Jurkat, Clone E6-1 (cell line): ENCODE data around the gene OR1C1. TPM values are rescaled to one million over a fixed set of nuclear protein-coding genes. Genes with fewer than 3 reads are reported as not detected.
"Not testable (repeated sequence)": the region's sequence is repeated elsewhere in the genome, so short reads cannot be mapped to it uniquely, and the experiment has no call there.

Source experiments
- DNase-seq: peaks from one replicate; pipeline ENCODE4 v3.0.0-alpha.2; 2011; ENCODE audit warnings: low read depth, low spot score
- H3K4me3 ChIP-seq: 2 replicates; pipeline ENCODE4 v1.5.1; 2011; ENCODE audit warnings: mild to moderate bottlenecking, low read length, control low read depth, moderate library complexity
- polyA plus RNA-seq: library from polyadenylated mRNA; unstranded; fragments of >200 nt; gene quantifications from one replicate; pipeline ENCODE4 v1.2.1, GENCODE V29; 2012; ENCODE audit warnings: missing spikeins; ENCODE audit not compliant: insufficient read length, insufficient read depth

Gene OR1C1, protein sequence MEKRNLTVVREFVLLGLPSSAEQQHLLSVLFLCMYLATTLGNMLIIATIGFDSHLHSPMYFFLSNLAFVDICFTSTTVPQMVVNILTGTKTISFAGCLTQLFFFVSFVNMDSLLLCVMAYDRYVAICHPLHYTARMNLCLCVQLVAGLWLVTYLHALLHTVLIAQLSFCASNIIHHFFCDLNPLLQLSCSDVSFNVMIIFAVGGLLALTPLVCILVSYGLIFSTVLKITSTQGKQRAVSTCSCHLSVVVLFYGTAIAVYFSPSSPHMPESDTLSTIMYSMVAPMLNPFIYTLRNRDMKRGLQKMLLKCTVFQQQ
- not detected for polyA plus RNA-seq

DNA sequence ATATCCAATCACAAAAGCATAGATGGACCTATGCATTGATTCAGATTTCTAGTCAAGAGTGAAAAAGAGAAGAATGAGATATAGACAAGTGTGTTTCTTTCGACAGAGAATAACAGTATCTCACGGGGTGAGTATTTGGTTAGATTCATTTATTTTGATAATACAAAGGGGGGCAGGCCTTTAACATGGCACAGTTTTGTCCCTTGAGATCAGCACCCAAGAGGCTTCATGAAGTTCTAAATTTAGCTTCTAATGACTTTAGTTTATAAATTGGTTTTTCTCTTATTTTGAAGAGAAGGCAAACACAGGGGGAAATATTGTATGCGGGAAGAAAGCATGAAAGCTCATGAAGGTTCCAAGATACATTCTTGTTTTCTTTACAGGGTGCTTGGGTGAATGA is at the start of gene OR1C1:
Gene OR1C1 (minus strand): TSS at position 101 of the 400 bp plus-strand sequence. CDS start 2,150 bp downstream, outside the sequence.
- DNase-seq, result no peak
- H3K4me3 ChIP-seq, result no peak within 1 kb of the TSS

DNA sequence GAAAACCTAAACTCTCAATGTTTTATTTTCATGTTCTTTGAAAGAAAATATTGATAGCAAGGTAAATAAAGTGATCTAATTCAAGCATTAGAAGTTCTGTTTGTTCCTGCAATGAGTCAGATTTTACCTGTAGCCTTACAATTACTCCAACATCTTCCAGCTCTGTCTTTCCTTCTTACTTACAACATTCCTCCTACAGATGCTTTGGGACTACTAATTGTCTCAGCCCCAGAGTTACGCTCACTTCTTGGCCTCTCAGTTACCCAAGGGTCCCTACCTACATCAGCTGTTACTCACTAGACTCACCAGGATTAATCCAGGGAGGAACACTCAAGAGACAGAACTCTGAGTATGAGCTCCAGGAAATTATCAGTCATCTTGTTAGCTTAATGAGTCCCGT is 37.2 kb upstream of the OR1C1 start:
- no peak overlapping the region for H3K4me3 ChIP-seq
- no peak for DNase-seq

DNA sequence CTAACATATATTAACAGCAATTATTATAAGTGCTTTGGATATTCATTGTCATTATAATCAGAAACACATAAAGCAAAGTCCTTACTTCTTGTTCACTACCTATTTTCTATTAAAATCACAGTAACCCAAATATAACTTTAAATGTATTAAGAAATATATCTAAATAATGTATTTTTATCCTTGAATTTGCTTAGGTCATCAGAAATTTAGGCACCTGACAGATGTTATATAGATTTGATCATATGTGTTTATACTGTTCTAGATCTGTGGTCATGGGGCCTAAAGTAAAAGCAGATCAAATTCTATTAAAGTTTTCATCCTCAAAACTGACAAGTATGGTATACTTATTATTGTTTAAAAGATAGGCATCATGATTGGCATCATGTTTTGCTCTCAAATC is 9.2 kb upstream of the OR1C1 start:
- no peak for DNase-seq
- H3K4me3 ChIP-seq, result no peak overlapping the region

DNA sequence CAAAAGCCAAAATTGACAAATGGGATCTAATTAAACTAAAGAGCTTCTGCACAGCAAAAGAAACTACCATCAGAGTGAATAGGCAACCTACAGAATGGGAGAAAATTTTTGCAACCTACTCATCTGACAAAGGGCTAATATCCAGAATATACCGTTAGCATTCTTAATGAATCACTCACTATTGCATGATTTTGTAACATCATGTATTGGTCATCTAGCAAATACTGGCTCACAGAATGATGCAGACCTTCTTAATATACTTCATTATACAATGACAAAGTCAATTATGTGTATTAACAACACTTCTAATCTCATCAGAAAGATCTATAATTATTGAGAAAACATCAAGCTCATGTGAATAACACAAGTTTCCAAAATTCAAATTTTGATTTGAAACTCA is 6.0 kb downstream of the OR1C1 start:
- H3K4me3 ChIP-seq, DNase-seq: not testable (repeated sequence)

DNA sequence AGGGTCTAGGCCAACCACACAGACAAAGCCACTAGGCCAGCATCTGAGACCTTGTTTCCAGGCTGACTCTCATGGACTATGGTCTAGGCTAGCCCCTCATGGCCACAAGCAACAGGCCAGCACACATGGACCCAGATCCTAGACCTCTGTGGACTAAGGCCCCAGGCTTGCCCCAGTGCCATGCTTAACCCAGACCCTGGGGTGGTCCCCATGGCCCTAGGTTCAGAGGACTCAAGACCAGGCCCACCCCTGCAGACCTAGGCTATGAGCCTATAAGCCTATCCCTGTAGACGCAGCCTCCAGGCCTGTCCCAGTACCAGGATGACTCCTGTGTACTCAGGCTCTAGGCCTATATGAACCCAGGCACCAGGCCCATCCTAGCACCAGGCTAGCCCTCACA is 10.5 kb downstream of the OR1C1 start:
- no peak overlapping the region for H3K4me3 ChIP-seq
- DNase-seq, result no peak

DNA sequence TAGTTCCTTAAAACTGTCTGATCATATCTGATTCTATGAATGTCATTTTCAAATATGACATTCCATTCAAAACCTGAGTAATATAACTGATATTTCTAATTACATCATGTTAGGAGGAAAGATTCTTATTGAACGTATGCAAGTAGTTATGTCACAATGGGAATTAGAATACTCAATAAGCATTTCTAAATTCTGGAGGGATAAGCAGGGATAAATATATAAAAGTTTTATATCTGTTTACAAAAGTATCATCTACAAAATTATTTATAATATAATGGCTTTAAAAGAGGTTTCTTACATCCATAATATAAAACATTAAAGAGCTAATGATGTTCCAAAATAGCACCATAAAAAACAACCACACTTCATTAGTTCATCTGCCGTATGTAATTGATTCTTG is 12.3 kb downstream of the OR1C1 start, which contains the start of gene OR14A2:
Gene OR14A2 (minus strand): TSS at position 101 of the 400 bp plus-strand sequence.
- H3K4me3 ChIP-seq, result no peak within 1 kb of the TSS
- no peak for DNase-seq

DNA sequence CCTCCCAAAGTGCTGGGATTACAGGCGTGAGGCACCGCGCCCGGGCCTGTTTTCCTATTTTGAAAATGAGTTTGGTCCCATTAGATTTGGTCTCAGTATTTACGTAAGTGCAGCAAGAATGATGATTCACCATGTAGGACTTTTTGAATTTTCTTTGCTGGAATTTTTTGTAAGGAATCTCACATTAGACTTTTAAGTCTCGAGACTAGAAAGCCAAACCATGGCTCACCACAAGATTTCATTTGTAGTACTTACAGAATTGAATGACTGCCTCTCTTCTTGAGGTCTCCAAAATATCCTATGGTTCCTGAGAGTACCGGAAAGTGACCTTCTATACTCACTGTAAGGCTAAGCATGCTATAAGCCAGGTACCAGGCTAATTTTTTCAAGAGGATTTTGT is 12.7 kb downstream of the OR1C1 start:
- H3K4me3 ChIP-seq, result no peak overlapping the region
- DNase-seq, result no peak

DNA sequence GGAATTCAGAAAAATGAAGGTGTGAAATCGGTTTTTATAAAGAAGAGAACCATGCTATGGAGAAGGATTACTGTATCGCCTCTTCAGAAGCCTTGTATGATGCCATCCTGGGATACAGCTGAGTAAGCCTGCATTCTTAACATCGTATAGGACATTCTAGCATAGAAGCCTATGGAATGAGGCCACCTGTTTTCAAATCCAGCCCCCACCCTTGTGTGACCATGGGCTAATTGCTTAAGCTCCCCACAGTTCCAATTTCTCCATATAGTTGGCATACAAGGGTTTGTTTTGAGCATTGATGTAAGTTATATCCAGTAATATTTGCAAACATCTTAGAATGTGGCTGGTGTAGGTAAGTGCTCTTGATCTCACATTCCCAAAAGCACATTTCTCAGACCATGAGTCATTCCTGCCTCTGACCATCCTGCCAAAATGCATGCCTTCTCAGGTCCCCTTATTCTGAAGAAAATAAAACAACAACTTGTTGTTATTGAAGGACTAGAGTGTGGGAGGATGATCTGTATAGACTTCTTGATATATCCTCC is 13.9 kb downstream of the OR1C1 start:
- DNase-seq, result no peak
- no peak overlapping the region for H3K4me3 ChIP-seq

DNA sequence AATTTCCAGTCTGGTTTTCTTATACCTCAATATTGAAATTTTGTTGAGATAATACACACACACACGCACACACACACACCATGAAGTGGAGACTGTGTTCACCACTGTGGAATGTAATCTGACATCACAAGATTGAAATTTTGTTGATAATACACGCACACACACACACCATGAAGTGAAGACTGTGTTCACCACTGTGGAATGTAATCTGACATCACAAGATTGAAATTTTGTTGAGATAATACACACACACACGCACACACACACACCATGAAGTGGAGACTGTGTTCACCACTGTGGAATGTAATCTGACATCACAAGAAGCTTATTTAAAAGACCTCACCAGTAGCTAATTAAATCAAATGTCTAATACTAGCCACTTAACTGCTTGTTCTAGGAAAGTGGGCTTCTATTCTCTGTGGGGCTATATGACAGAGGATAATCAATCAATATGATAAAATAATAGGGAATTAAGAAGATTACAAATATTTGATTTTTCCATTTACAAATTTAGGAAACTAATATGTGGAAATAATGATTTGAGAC is 18.1 kb downstream of the OR1C1 start:
- H3K4me3 ChIP-seq, DNase-seq: not testable (repeated sequence)

DNA sequence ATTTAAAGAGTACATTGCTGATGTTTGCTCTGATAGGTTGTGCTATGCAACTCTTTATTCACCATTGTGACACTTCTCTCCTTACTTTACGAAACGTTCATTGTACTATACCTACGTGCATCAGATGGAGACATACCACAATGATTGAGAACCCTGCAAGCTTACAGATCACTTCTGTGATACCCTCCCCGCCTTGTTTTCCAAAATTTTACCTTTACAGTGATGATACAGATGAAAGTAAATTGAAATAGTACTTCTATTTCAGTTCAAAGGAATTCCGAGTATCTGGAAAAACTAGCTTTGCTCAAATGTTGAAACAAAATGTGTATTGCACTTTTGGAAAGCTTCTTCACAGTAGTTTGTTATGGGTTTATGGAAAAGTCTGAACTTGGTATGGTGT is 18.6 kb downstream of the OR1C1 start:
- H3K4me3 ChIP-seq, result no peak overlapping the region
- no peak for DNase-seq

DNA sequence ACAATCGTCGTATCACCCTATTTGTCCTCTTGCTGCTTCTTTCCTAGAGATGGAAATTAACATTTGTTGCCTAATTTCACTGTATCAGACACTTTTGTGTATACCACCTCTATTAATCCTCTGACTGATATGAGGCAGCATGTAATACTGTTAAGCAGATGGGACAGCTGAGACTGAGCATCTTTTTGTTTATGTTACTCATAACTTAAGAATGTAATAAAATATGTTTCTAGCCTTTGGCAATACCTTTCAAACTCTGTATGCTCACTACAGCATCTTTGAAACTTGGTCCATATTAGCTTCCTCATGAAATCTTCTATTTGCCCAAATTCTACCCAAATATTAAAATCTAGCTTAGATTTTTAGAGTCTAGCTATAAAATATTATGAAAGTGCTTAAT is 19.6 kb downstream of the OR1C1 start:
- DNase-seq, result no peak
- H3K4me3 ChIP-seq, result no peak overlapping the region

DNA sequence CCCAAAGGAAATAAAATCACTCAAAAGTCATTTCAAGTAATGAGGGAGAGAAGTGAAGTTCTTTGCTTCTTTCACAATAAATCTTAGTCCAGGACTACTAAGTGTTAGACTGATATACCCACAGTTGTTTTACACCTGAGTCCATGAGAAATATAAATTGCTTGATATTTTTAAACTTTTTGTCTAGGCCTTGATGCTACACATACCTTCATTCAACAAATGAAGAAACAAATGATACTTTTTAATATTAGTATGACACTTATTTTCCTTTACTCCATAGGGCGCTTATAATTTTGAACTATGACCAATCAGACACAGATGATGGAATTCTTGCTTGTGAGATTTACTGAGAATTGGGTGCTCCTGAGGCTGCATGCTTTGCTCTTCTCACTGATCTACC is 22.0 kb downstream of the OR1C1 start, which contains the start of gene OR14K1:
Gene OR14K1 (plus strand): TSS at position 301 of the 400 bp plus-strand sequence. CDS start 0 bp downstream, at position 301.
- DNase-seq, result no peak
- no peak within 1 kb of the TSS for H3K4me3 ChIP-seq

DNA sequence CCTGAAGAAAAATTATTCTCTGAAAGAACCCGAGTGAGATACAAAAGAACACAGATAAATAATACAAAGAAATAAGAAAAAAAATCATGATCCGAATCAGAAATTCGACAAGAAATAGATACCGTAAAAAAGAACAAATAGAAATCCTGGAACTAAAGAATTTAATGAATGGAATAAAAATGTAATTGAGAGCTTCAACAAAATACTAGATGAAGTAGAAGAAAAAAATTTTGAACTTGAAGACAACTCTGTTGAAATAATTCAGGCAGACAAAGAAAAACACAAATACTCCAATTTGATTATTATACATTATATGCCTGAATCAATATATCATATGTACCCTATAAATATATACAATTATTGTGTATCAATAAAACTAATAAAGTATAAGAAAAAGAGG is 39.1 kb downstream of the OR1C1 start:
- H3K4me3 ChIP-seq, result no peak overlapping the region
- DNase-seq, result no peak

DNA sequence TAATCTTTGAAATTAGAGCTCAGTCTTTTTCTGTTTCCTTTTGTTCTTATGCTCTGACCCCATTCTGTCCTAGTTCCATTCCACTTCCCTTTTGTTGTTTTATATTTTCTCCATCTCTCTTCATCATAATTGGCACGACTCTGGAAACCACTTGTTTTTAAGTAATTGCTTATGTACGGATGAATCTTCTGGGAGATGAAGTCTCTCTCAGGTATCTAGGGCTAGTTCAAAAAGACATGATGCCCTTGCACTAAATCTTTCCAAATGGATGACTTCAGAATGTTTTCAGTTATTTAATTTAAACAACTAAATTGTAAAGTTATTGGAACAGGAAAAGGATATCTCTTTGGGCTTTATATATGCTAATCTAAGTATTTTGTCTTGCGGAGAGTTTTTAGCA is 43.8 kb downstream of the OR1C1 start, which contains the start of gene OR6F1:
Gene OR6F1 (minus strand): TSS at position 101 of the 400 bp plus-strand sequence. CDS start 3,891 bp downstream, outside the sequence.
- H3K4me3 ChIP-seq, result no peak within 1 kb of the TSS
- DNase-seq, result no peak

DNA sequence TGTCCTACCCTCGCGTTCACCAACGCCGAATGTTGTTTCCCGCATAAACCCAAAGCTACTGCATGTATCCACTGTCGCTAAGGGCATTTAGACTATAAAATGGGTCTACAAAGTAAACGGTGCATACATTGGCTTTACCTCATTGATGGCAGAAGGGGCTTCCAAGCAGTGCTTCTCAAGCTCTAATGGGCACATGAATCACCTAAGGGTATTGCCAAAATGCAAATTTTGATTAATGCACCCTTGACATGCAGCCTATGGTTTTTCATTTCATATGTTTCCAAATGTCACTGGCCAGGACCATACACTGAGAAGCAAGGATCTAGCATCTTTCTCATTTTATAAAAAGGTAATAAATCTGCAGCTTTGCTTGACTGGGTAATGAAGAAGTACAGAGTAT is 46.6 kb downstream of the OR1C1 start:
- DNase-seq, result no peak

DNA sequence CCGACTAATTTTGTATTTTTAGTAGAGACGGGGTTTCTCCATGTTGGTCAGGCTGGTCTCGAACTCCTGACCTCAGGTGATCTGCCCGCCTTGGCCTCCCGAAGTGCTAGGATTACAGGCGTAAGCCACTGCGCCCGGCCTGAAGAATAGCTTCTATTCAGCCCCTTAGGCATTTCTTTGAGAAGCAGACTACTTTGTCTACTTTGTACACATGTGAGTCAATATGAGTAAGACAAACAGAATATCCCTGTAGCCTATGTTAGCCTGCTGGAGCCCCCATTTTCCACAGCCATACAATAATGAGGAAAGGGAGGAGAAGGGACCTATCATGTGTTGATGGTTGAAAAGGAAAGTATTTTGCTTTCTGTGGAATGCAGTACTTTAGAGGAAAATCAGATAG is 49.7 kb downstream of the OR1C1 start:
- not testable (repeated sequence) for DNase-seq, H3K4me3 ChIP-seq

More for the DNA sequence above, 46.6 kb downstream of the OR1C1 start:
- H3K4me3 ChIP-seq, result no peak overlapping the region
